A673 (cell line): ENCODE measurements around the gene CPPED1.

Source experiments
- EZH2 ChIP-seq: fragments of 200-600 bp; sonication (generic); IDR thresholded peaks from 2 replicates; pipeline ENCODE4 v1.6.1; 2017; ENCODE audit warnings: borderline replicate concordance, low read depth, mild to moderate bottlenecking, mixed read lengths, antibody characterized with exemption, low read length; ENCODE audit not compliant: poor library complexity, severe bottlenecking
- TF ChIP-seq, protein P1 (sequence below): fragments of 300-800, 200-600 bp; sonication (generic); conservative IDR thresholded peaks from 2 replicates; pipeline ENCODE4 v1.5.1; 2017; ENCODE audit warnings: low read depth, mild to moderate bottlenecking, antibody characterized with exemption, low read length, moderate library complexity, mixed read lengths

DNA sequence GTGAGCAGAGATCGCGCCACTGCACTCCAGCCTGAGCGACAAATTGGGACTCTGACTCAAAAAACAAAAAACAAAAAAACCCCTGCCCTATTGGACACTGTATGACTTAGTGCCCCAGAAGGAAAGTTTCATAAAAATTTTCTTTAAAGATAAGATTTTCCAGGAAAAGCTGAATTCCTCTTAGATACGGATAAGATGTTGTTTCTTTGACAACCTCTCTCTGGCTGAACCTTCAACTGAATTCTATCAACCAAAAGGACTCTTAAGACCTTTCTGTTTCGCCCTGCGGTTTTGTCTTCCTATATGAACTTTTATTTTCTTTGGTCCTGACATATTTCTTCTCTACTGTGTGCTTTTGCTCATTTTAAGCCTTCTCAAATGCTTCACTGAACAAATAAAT is 35.8 kb downstream of the CPPED1 start:
- TF ChIP-seq, protein P1, sequence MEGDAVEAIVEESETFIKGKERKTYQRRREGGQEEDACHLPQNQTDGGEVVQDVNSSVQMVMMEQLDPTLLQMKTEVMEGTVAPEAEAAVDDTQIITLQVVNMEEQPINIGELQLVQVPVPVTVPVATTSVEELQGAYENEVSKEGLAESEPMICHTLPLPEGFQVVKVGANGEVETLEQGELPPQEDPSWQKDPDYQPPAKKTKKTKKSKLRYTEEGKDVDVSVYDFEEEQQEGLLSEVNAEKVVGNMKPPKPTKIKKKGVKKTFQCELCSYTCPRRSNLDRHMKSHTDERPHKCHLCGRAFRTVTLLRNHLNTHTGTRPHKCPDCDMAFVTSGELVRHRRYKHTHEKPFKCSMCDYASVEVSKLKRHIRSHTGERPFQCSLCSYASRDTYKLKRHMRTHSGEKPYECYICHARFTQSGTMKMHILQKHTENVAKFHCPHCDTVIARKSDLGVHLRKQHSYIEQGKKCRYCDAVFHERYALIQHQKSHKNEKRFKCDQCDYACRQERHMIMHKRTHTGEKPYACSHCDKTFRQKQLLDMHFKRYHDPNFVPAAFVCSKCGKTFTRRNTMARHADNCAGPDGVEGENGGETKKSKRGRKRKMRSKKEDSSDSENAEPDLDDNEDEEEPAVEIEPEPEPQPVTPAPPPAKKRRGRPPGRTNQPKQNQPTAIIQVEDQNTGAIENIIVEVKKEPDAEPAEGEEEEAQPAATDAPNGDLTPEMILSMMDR: no peak
- TF ChIP-seq EZH2: no peak
